PC-3 (cell line): ENCODE results near the gene DENND4C. TPM values are rescaled to one million over a fixed set of nuclear protein-coding genes. Genes with fewer than 3 reads are reported as not detected.

ENCODE experiments used
- ATAC-seq: fragments of 200-7000 bp; cut with Tn5 transposase; 2 replicates; pipeline ENCODE4 v1.9.1; 2020; ENCODE audit warnings: mild to moderate bottlenecking, moderate library complexity
- BruUV-seq: library from RNA; stranded (reverse); fragments of 400-500 nt; replicated peaks from 2 replicates; lab custom pipeline; 2021; lab: Mats Ljungman, UMichigan
- CTCF ChIA-PET: fragments of 300-600 bp; sonication (Branson Sonifier 250); formaldehyde crosslinking; loops from one replicate; lab custom pipeline; 2022; ENCODE audit warnings: antibody characterized with exemption; lab: Charles Lee
- POLR2A ChIA-PET: fragments of 300-600 bp; sonication (Branson Sonifier 250); formaldehyde crosslinking; loops from one replicate; lab custom pipeline; 2022; ENCODE audit warnings: antibody characterized with exemption; ENCODE audit not compliant: unreplicated experiment; lab: Charles Lee
- DNase-seq: peaks from one replicate; pipeline ENCODE4 v3.0.0-alpha.2; 2015
- H2AFZ ChIP-seq: fragments of 300-600 bp; sonication (generic); 2 replicates; pipeline ENCODE4 v1.6.0; 2016; ENCODE audit warnings: antibody characterized with exemption, low read length
- H3F3A ChIP-seq: fragments of 300-600 bp; sonication (generic); one replicate; pipeline ENCODE4 v1.6.0; 2017; ENCODE audit warnings: antibody characterized with exemption, low read length, control low read depth, mild to moderate bottlenecking; ENCODE audit not compliant: unreplicated experiment
- H3K27ac ChIP-seq: fragments of 300-600 bp; sonication (generic); 2 replicates; pipeline ENCODE4 v1.5.1; 2016; ENCODE audit warnings: mild to moderate bottlenecking, low read length
- H3K27me3 ChIP-seq: fragments of 300-600 bp; sonication (generic); 2 replicates; pipeline ENCODE4 v1.6.1; 2016; ENCODE audit warnings: low read length, mixed read lengths
- H3K36me3 ChIP-seq: fragments of 300-600 bp; sonication (generic); 2 replicates; pipeline ENCODE4 v1.6.1; 2016; ENCODE audit warnings: low read depth, mixed run types, low read length, mixed read lengths
- H3K4me1 ChIP-seq: fragments of 300-600 bp; sonication (generic); 2 replicates; pipeline ENCODE4 v1.5.1; 2016; ENCODE audit warnings: low read length; ENCODE audit not compliant: insufficient read depth
- H3K4me2 ChIP-seq: fragments of 300-600 bp; sonication (generic); 2 replicates; pipeline ENCODE4 v1.6.0; 2016; ENCODE audit warnings: low read length
- H3K4me3 ChIP-seq: fragments of 300-600 bp; sonication (generic); 2 replicates; pipeline ENCODE4 v1.5.1; 2016; ENCODE audit warnings: mild to moderate bottlenecking, low read length, mixed read lengths
- H3K79me2 ChIP-seq: fragments of 300-600 bp; sonication (generic); 2 replicates; pipeline ENCODE4 v1.6.1; 2017; ENCODE audit warnings: low read length, mixed read lengths
- H3K9ac ChIP-seq: fragments of 300-600 bp; sonication (generic); 2 replicates; pipeline ENCODE4 v1.6.0; 2016; ENCODE audit warnings: mild to moderate bottlenecking, low read length
- H3K9me2 ChIP-seq: fragments of 300-600 bp; sonication (generic); replicated peaks from 2 replicates; pipeline ENCODE4 v1.6.1; 2016; ENCODE audit warnings: mixed run types, low read length, mixed read lengths
- H3K9me3 ChIP-seq: fragments of 300-600 bp; sonication (generic); 2 replicates; pipeline ENCODE4 v1.6.1; 2016; ENCODE audit warnings: low read length, mixed read lengths
- H4K20me1 ChIP-seq: fragments of 300-600 bp; sonication (generic); 2 replicates; pipeline ENCODE4 v1.6.1; 2016; ENCODE audit warnings: low read length, mixed read lengths
- CTCF ChIP-seq: fragments of 300-600 bp; sonication (generic); conservative IDR thresholded peaks from 2 replicates; pipeline ENCODE4 v1.5.1; 2017; ENCODE audit warnings: antibody characterized with exemption, low read depth, mild to moderate bottlenecking, low read length
- EZH2 ChIP-seq: fragments of 300-600 bp; sonication (generic); IDR thresholded peaks from one replicate; pipeline ENCODE4 v1.6.1; 2017; ENCODE audit warnings: antibody characterized with exemption, mild to moderate bottlenecking, low read length; ENCODE audit not compliant: unreplicated experiment
- EZH2phosphoT487 ChIP-seq: fragments of 300-600 bp; sonication (generic); IDR thresholded peaks from 2 replicates; pipeline ENCODE4 v1.6.1; 2018; ENCODE audit warnings: mild to moderate bottlenecking, antibody characterized with exemption, low read length, borderline replicate concordance
- intact Hi-C: fragments of 100-400 bp; cut with micrococcal nuclease; formaldehyde crosslinking; loops from 2 replicates; pipeline ENCODE4 v1.9.0; 2023
- total RNA-seq: library from RNA; depleted of rRNA; stranded (reverse); fragments of >200 nt; gene quantifications from 2 replicates; pipeline ENCODE4 v1.2.3, GENCODE V29; 2014

The DENND4C gene
- total RNA-seq, 1 experiment from 2014 or later, result 20.9 TPM

GRCh38 chr9:19199012-19199411, 31.5 kb upstream of the DENND4C start:
- H3K79me2 ChIP-seq, result no peaks in the 10 kb centered on the region
- H3F3A ChIP-seq, result no peaks in the 10 kb centered on the region
- ChIA-PET CTCF (no interaction called here), POLR2A (no interaction called here)
- no peaks in the 10 kb centered on the region for H3K27me3 ChIP-seq
- ATAC-seq (no peak), DNase-seq (no peak)
- TF ChIP-seq EZH2phosphoT487 (no peak), EZH2 (no peak), CTCF (no peak)
- no peaks in the 10 kb centered on the region for H3K36me3 ChIP-seq
- H3K4me3 ChIP-seq, result no peak overlapping the region
- BruUV-seq, result no TSS peak
- intact Hi-C loops, result no loop called here
- no peaks in the 10 kb centered on the region for H3K9me2 ChIP-seq
- H3K27ac ChIP-seq, result no peak overlapping the region
- no peaks in the 10 kb centered on the region for H4K20me1 ChIP-seq
- no peak overlapping the region for H3K9ac ChIP-seq
- no peaks in the 10 kb centered on the region for H3K4me1 ChIP-seq
- H3K9me3 ChIP-seq, result no peaks in the 10 kb centered on the region
- no peak overlapping the region for H2AFZ ChIP-seq
- no peak overlapping the region for H3K4me2 ChIP-seq

GRCh38 chr9:19200229-19200628, 30.3 kb upstream of the DENND4C start:
- Histone ChIP-seq H3K36me3 (no peaks in the 10 kb centered on the region), H3K9me2 (no peaks in the 10 kb centered on the region), H3K9ac (no peak overlapping the region), H3F3A (no peaks in the 10 kb centered on the region), H4K20me1 (no peaks in the 10 kb centered on the region), H3K27me3 (no peaks in the 10 kb centered on the region), H3K4me2 (no peak overlapping the region), H2AFZ (no peak overlapping the region), H3K27ac (no peak overlapping the region), H3K9me3 (no peaks in the 10 kb centered on the region), H3K79me2 (no peaks in the 10 kb centered on the region), H3K4me1 (no peaks in the 10 kb centered on the region), H3K4me3 (no peak overlapping the region)
- intact Hi-C loops, result no loop called here
- no peak for DNase-seq
- ATAC-seq, result no peak
- ChIA-PET CTCF (interaction anchor here (1.0 kb wide), 1 partner anchor 26 kb away, joined by 5 read pairs; no protein-coding TSS in a partner anchor), POLR2A (no interaction called here)
- TF ChIP-seq EZH2, result no peak
- no peak for TF ChIP-seq EZH2phosphoT487
- no peak for TF ChIP-seq CTCF
- BruUV-seq, result no TSS peak

- Histone ChIP-seq H3K4me2 (no peak overlapping the region), H3K36me3 (no peaks in the 10 kb centered on the region), H4K20me1 (no peaks in the 10 kb centered on the region), H3K27me3 (no peaks in the 10 kb centered on the region), H3F3A (no peaks in the 10 kb centered on the region), H3K27ac (no peak overlapping the region), H2AFZ (no peak overlapping the region), H3K4me3 (no peak overlapping the region), H3K9ac (no peak overlapping the region), H3K4me1 (no peaks in the 10 kb centered on the region), H3K9me3 (no peaks in the 10 kb centered on the region), H3K9me2 (no peaks in the 10 kb centered on the region), H3K79me2 (no peaks in the 10 kb centered on the region)
- TF ChIP-seq EZH2phosphoT487 (no peak), EZH2 (no peak), CTCF (no peak)
- DNase-seq (no peak), ATAC-seq (no peak)
- intact Hi-C loops, result no loop called here
- BruUV-seq, result no TSS peak
- CTCF ChIA-PET, result no interaction called here
- POLR2A ChIA-PET, result no interaction called here
Measured at GRCh38 chr9:19201899-19202891, 28.3 kb upstream of the DENND4C start.
